Activated CD4-positive, alpha-beta T cell treated with anti-CD3 and anti-CD28 coated beads for 36 hours (primary cell): ENCODE results near the gene DNM3. TPM values are rescaled to one million over a fixed set of nuclear protein-coding genes. Genes with fewer than 3 reads are reported as not detected.

Source experiments
- ATAC-seq: fragments of 200-7000 bp; cut with Tn5 transposase; one replicate; pipeline ENCODE4 v1.10.0; 2021; ENCODE audit warnings: mild to moderate bottlenecking, moderate library complexity
- CTCF ChIA-PET: fragments of 350-600 bp; sonication (Branson Sonifier 250); formaldehyde crosslinking; loops from one replicate; lab custom pipeline; 2021; ENCODE audit warnings: antibody characterized with exemption; lab: Charles Lee
- POLR2A ChIA-PET: fragments of 350-600 bp; sonication (Branson Sonifier 250); formaldehyde crosslinking; loops from one replicate; lab custom pipeline; 2021; ENCODE audit warnings: antibody characterized with exemption, inconsistent platforms; lab: Charles Lee
- DNase-seq: peaks from one replicate; pipeline ENCODE4 v3.0.0-alpha.2; 2020
- H3K27ac Mint-ChIP-seq: one replicate; pipeline ENCODE4 v1.8.0; 2021; ENCODE audit warnings: mixed read lengths
- H3K27me3 Mint-ChIP-seq: one replicate; pipeline ENCODE4 v1.8.0; 2021; ENCODE audit warnings: mixed read lengths
- H3K36me3 Mint-ChIP-seq: one replicate; pipeline ENCODE4 v1.8.0; 2021; ENCODE audit warnings: low read depth, mixed read lengths
- H3K4me1 Mint-ChIP-seq: one replicate; pipeline ENCODE4 v1.8.0; 2021; ENCODE audit warnings: mixed read lengths
- H3K4me3 Mint-ChIP-seq: one replicate; pipeline ENCODE4 v1.8.0; 2021; ENCODE audit warnings: mild to moderate bottlenecking, moderate library complexity, mixed read lengths
- H3K9me3 Mint-ChIP-seq: one replicate; pipeline ENCODE4 v1.8.0; 2021; ENCODE audit warnings: low read depth, mixed read lengths
- intact Hi-C, 2 experiments: fragments of 100-400 bp; cut with DNase I in 1 of 2; cut with micrococcal nuclease in 1 of 2; formaldehyde crosslinking; loops; one replicate each; pipeline versions ENCODE4 v1.14.2 to v1.15.1; 2022 to 2024; cut with DNase I, micrococcal nuclease
- total RNA-seq, 2 experiments: library from RNA; stranded (reverse); gene quantifications; one replicate each; pipeline ENCODE4 v1.2.3, GENCODE V29; 2021

DNM3 gene
- total RNA-seq, 2 experiments from 2014 or later, result 1.1 to 1.4 TPM

DNA sequence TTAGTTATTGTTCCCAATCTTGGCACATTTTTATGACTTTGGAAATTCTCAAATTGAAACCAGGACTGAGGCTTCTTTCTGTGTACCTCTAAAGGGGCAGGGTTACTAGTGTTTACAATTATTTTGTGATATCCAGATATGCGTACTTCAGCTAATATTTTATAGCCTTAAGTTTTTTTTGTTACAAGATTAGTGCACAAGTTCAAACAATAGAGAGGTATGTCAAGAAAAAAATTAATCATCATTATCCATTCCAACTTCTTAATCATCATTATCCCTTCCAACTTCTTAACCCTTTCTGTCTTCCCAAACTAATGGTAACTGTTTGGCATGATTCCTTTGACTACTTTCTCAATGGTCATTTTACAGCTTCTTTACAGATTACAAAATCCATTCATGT, 306.2 kb downstream of the DNM3 start:
- DNase-seq (no peak), ATAC-seq (no peak)
- POLR2A ChIA-PET, result no interaction called here
- peaks cover 13% of the 10 kb centered on the region for H3K4me1 Mint-ChIP-seq
- no peaks in the 10 kb centered on the region for H3K9me3 Mint-ChIP-seq
- no peaks in the 10 kb centered on the region for H3K27me3 Mint-ChIP-seq
- H3K4me3 Mint-ChIP-seq, result no peak overlapping the region
- H3K27ac Mint-ChIP-seq, result no peak overlapping the region
- CTCF ChIA-PET, result interaction anchor here (0.9 to 1.6 kb wide), 2 partner anchors 256 to 295 kb away, joined by 3 to 4 read pairs; no protein-coding TSS in a partner anchor
- intact Hi-C loops, result no loop called here
- H3K36me3 Mint-ChIP-seq, result no peaks in the 10 kb centered on the region

- H3K27ac Mint-ChIP-seq, result no peak overlapping the region
- H3K4me3 Mint-ChIP-seq, result no peak overlapping the region
- H3K4me1 Mint-ChIP-seq, result peaks cover 13% of the 10 kb centered on the region
- intact Hi-C loops, result no loop called here
- DNase-seq (no peak), ATAC-seq (no peak)
- H3K9me3 Mint-ChIP-seq, result no peaks in the 10 kb centered on the region
- H3K27me3 Mint-ChIP-seq, result no peaks in the 10 kb centered on the region
- ChIA-PET POLR2A (no interaction called here), CTCF (interaction anchor here (0.9 to 1.6 kb wide), 4 partner anchors 16 to 294 kb away, joined by 3 to 4 read pairs (median 3); no protein-coding TSS in a partner anchor)
- no peaks in the 10 kb centered on the region for H3K36me3 Mint-ChIP-seq
Observed at GRCh38 chr1:172148213-172148612, 306.9 kb downstream of the DNM3 start.

DNA sequence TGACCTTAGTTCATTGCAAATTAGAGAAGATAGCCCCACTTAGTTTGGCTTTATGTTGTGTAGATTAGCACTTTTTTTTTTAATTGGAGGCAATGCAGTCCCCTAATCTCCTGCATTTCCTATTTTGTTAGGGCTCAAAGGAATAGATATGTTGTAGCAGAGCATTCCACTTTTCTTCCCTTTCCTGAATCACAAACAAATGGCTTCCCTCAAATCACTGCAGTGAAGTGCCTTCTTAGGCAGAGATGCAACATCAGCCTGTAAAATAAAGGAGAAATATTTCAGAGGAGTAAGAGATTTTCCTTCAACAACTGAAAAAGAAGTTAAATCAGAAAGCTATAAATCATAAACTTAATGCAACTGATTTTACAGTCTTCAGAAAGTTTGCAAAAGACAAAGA, 307.4 kb downstream of the DNM3 start:
- POLR2A ChIA-PET, result no interaction called here
- intact Hi-C loops, result no loop called here
- Mint-ChIP-seq H3K4me3 (no peak overlapping the region), H3K4me1 (peaks cover 13% of the 10 kb centered on the region), H3K27me3 (no peaks in the 10 kb centered on the region), H3K36me3 (no peaks in the 10 kb centered on the region), H3K9me3 (no peaks in the 10 kb centered on the region), H3K27ac (no peak overlapping the region)
- DNase-seq, result no peak
- ATAC-seq, result no peak
- CTCF ChIA-PET, result interaction anchor here (0.8 to 1.6 kb wide), 4 partner anchors 16 to 294 kb away, joined by 3 to 4 read pairs (median 3); no protein-coding TSS in a partner anchor

DNA sequence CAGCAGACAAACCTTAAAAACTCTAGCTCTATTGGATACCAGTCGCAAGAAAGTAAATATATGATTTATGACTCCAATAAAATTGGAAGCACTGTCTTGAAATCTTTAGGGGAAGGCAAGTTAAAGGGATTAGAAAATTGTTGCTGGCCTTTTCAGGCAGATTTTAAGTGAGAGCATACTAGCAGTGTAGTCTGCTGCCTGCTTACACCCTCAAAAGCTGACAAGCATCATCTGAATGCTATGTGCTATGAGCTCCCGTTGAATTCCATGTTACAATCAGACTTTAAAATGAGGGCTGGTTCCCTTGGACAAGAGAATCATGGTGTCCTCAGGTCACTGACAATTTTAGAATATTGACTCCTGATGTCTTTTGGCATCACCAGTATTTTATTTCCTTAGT, 308.0 kb downstream of the DNM3 start:
- Mint-ChIP-seq H3K27me3 (no peaks in the 10 kb centered on the region), H3K27ac (no peak overlapping the region), H3K36me3 (no peaks in the 10 kb centered on the region), H3K4me1 (peaks cover 15% of the 10 kb centered on the region), H3K9me3 (no peaks in the 10 kb centered on the region), H3K4me3 (no peak overlapping the region)
- ATAC-seq, result no peak
- POLR2A ChIA-PET, result no interaction called here
- CTCF ChIA-PET, result interaction anchor here (0.8 to 1.5 kb wide), 4 partner anchors 17 to 256 kb away, joined by 3 read pairs; no protein-coding TSS in a partner anchor
- intact Hi-C loops, result no loop called here
- no peak for DNase-seq

DNA sequence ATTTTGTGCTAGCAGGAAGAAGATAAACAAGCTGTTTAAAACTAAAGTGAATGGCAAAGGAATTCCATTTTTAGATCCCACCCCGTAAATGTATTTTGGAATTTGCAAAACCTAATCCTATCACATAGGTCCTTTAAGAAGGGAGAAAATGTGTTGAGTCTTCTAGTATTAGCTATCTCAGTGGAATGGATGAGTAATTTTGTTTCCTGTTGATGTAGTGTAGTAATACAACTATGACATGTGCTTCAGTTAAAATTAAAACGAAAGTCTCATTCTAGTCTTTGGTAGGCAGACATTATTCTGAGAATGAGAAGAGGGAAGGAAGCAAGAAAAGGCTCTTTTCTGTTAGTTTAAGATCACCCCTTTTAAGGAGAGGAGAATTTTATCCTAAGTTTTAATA, 313.3 kb downstream of the DNM3 start:
- POLR2A ChIA-PET, result no interaction called here
- peak; percentile 100 for ATAC-seq
- intact Hi-C loops, result loop anchor here in 1 of 2 experiments (1.0 to 2.0 kb wide), 2 partner anchors 27 to 244 kb away; no protein-coding TSS in a partner anchor
- DNase-seq, result no peak
- H3K4me3 Mint-ChIP-seq, result no peak overlapping the region
- peaks cover 9% of the 10 kb centered on the region for H3K4me1 Mint-ChIP-seq
- no peaks in the 10 kb centered on the region for H3K9me3 Mint-ChIP-seq
- no peaks in the 10 kb centered on the region for H3K36me3 Mint-ChIP-seq
- H3K27ac Mint-ChIP-seq, result peak overlapping the region; percentile 90
- CTCF ChIA-PET, result interaction anchor here (0.6 to 0.9 kb wide), 2 partner anchors 19 to 510 kb away, joined by 3 to 4 read pairs; no protein-coding TSS in a partner anchor
- no peaks in the 10 kb centered on the region for H3K27me3 Mint-ChIP-seq

GRCh38 chr1:172155766-172156165, 314.5 kb downstream of the DNM3 start:
- Mint-ChIP-seq H3K27ac (no peak overlapping the region), H3K4me3 (no peak overlapping the region), H3K27me3 (no peaks in the 10 kb centered on the region), H3K9me3 (no peaks in the 10 kb centered on the region), H3K36me3 (no peaks in the 10 kb centered on the region), H3K4me1 (peaks cover 9% of the 10 kb centered on the region)
- ATAC-seq (no peak), DNase-seq (no peak)
- POLR2A ChIA-PET, result no interaction called here
- intact Hi-C loops, result loop anchor here in 1 of 2 experiments (2.0 kb wide), 1 partner anchor 243 kb away; no protein-coding TSS in a partner anchor
- CTCF ChIA-PET, result interaction anchor here (1.1 to 1.5 kb wide), 3 partner anchors 14 to 243 kb away, joined by 3 to 4 read pairs (median 4); no protein-coding TSS in a partner anchor

DNA sequence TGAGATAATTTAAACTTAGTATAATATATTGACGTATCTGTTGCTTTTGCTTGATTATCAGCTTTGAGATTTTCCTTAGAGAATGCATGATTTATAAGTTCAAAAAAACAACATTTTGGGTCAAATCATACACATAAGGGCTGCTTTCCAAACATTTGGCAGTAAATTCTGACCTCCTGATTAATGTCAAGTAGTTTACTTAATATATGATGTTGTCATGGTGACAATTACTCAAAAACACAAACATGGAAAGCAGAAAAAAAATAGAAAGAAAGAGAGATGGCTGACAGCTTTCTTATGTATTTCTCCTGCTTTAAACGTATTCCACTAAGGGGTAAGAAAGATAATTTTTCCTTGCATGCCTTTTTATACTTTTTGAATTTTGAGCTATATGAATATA, 320.9 kb downstream of the DNM3 start:
- Mint-ChIP-seq H3K27ac (no peak overlapping the region), H3K4me1 (no peaks in the 10 kb centered on the region), H3K9me3 (no peaks in the 10 kb centered on the region), H3K27me3 (no peaks in the 10 kb centered on the region), H3K4me3 (no peak overlapping the region), H3K36me3 (no peaks in the 10 kb centered on the region)
- ChIA-PET CTCF (no interaction called here), POLR2A (no interaction called here)
- DNase-seq (no peak), ATAC-seq (no peak)
- intact Hi-C loops, result no loop called here

DNA sequence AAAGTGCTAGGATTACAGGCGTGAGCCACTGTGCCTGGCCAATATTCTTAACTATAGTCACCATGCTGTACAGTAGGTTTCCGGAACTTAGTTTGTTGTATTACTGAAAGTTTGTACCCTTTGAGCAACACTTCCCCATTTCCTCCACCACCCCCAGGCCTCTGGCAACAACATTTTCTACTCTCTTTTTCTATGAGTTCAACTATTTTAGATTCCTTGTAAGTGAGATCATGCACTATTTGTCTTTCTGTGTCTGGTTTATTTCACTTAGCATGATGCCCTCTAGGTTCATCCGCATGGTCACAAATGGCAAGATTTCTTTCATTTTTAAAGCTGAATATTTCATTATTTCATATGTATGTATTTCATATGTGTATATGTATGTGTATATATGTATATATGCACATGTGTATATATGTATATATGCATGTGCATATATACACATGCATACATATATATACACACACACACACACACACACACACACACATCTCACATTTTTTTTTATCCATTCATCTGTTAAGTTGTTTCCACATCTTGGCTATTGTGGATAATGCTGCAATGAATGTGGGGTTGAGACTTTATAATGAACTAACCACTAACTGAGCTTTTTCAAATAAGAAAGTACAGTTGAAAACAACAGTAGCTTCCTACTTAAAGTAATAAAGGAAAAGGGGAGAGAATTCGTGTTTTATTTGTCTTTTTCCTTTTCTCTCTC, 322.4 kb downstream of the DNM3 start:
- Mint-ChIP-seq H3K27me3 (no peaks in the 10 kb centered on the region), H3K36me3 (no peaks in the 10 kb centered on the region), H3K4me3 (no peak overlapping the region), H3K9me3 (no peaks in the 10 kb centered on the region), H3K27ac (no peak overlapping the region), H3K4me1 (no peaks in the 10 kb centered on the region)
- no peak for DNase-seq
- ChIA-PET CTCF (no interaction called here), POLR2A (no interaction called here)
- intact Hi-C loops, result no loop called here
- ATAC-seq, result no peak

DNA sequence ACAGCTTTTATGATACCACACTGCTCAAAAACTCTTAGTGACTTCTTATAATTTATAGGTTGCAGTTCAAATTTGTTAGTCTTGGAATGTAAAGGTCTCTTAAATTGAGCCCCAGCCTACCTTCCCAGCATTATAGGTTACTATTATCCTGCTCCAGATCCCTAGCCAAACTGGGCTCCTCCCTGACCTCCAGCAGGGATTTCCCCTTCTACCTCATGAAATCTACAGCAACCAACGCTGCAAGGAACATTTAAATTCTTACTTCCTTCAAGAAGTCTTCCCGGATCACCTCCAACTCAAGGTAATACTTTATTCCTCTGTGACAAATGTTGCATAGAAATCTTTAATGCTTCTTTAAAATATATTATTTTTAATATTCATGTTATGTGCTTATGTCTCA, 324.1 kb downstream of the DNM3 start:
- no peak overlapping the region for H3K27ac Mint-ChIP-seq
- ChIA-PET CTCF (interaction anchor here (0.6 kb wide), 1 partner anchor 15 kb away, joined by 3 read pairs; no protein-coding TSS in a partner anchor), POLR2A (no interaction called here)
- H3K4me1 Mint-ChIP-seq, result no peaks in the 10 kb centered on the region
- no peaks in the 10 kb centered on the region for H3K27me3 Mint-ChIP-seq
- H3K36me3 Mint-ChIP-seq, result no peaks in the 10 kb centered on the region
- H3K9me3 Mint-ChIP-seq, result no peaks in the 10 kb centered on the region
- H3K4me3 Mint-ChIP-seq, result no peak overlapping the region
- ATAC-seq, result no peak
- intact Hi-C loops, result no loop called here
- DNase-seq, result no peak

- no peaks in the 10 kb centered on the region for H3K27me3 Mint-ChIP-seq
- intact Hi-C loops, result no loop called here
- ChIA-PET POLR2A (no interaction called here), CTCF (no interaction called here)
- DNase-seq, result no peak
- no peak for ATAC-seq
- H3K27ac Mint-ChIP-seq, result no peak overlapping the region
- no peak overlapping the region for H3K4me3 Mint-ChIP-seq
- no peaks in the 10 kb centered on the region for H3K9me3 Mint-ChIP-seq
- H3K36me3 Mint-ChIP-seq, result no peaks in the 10 kb centered on the region
- H3K4me1 Mint-ChIP-seq, result no peaks in the 10 kb centered on the region
Observed at GRCh38 chr1:172167796-172168596, 326.7 kb downstream of the DNM3 start.

GRCh38 chr1:172168597-172168872, 327.2 kb downstream of the DNM3 start:
- CTCF ChIA-PET, result no interaction called here
- Mint-ChIP-seq H3K27ac (no peak overlapping the region), H3K9me3 (no peaks in the 10 kb centered on the region), H3K36me3 (no peaks in the 10 kb centered on the region), H3K4me1 (no peaks in the 10 kb centered on the region), H3K4me3 (no peak overlapping the region), H3K27me3 (no peaks in the 10 kb centered on the region)
- POLR2A ChIA-PET, result no interaction called here
- ATAC-seq (no peak), DNase-seq (no peak)
- intact Hi-C loops, result no loop called here
